AG04449 (cell line): ENCODE measurements around the gene TEKT3.

Source experiments
- CTCF ChIA-PET: fragments of 350-600 bp; formaldehyde crosslinking; extraction: SDS; loops from one replicate; lab custom pipeline; 2021; ENCODE audit warnings: antibody characterized with exemption; lab: Yijun Ruan, JAX
- POLR2A ChIA-PET: fragments of 400-600, 350-600 bp; formaldehyde crosslinking; extraction: SDS; loops from one replicate; lab custom pipeline; 2020; ENCODE audit warnings: antibody characterized with exemption, inconsistent platforms; lab: Yijun Ruan, JAX
- DNase-seq: peaks from one replicate; pipeline ENCODE4 v3.0.0-alpha.2; 2010; ENCODE audit warnings: low read depth, low spot score
- H3K4me3 ChIP-seq: 2 replicates; pipeline ENCODE4 v1.5.1; 2011; ENCODE audit warnings: low read depth, mild to moderate bottlenecking, control low read depth, low read length
- TF ChIP-seq, protein P1 (sequence below): IDR thresholded peaks from one replicate; pipeline ENCODE4 v1.5.1; 2011; ENCODE audit warnings: mild to moderate bottlenecking, moderate library complexity, low read length, control low read depth, inconsistent platforms; ENCODE audit not compliant: insufficient read depth; ENCODE audit errors: missing control alignments

Gene TEKT3

GRCh38 chr17:15348021-15348420, 6.6 kb upstream of the TEKT3 start:
- ChIA-PET POLR2A (no interaction called here), CTCF (no interaction called here)
- TF ChIP-seq, protein P1, sequence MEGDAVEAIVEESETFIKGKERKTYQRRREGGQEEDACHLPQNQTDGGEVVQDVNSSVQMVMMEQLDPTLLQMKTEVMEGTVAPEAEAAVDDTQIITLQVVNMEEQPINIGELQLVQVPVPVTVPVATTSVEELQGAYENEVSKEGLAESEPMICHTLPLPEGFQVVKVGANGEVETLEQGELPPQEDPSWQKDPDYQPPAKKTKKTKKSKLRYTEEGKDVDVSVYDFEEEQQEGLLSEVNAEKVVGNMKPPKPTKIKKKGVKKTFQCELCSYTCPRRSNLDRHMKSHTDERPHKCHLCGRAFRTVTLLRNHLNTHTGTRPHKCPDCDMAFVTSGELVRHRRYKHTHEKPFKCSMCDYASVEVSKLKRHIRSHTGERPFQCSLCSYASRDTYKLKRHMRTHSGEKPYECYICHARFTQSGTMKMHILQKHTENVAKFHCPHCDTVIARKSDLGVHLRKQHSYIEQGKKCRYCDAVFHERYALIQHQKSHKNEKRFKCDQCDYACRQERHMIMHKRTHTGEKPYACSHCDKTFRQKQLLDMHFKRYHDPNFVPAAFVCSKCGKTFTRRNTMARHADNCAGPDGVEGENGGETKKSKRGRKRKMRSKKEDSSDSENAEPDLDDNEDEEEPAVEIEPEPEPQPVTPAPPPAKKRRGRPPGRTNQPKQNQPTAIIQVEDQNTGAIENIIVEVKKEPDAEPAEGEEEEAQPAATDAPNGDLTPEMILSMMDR = no peak
- DNase-seq = no peak
- no peak overlapping the region for H3K4me3 ChIP-seq

DNA sequence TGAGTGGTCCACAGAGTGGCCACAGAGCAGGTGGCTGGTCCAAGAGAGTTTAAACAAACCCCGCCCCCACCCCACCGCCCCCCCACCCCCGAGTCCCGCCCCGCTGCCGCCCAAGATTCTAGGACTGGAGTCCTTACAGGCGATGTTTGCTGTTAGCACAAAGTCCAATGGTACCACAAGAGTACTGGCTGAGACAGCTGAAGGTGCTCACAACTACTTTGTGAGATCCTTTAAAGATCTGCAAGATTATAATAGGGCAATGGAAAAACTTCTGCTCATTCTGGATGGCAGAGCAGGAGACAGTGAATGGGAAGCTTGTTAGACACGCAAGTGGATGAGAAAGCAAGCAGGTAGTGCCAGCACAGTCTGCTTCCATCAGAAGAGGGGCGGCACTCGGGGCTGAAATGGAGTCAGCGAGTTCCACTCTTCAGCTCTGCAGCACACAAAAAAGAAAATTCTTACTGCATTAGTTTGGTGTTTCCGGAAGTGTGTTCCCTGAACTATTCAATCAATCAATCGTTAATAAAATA, 4.7 kb upstream of the TEKT3 start:
- CTCF ChIA-PET = no interaction called here
- DNase-seq = no peak

DNA sequence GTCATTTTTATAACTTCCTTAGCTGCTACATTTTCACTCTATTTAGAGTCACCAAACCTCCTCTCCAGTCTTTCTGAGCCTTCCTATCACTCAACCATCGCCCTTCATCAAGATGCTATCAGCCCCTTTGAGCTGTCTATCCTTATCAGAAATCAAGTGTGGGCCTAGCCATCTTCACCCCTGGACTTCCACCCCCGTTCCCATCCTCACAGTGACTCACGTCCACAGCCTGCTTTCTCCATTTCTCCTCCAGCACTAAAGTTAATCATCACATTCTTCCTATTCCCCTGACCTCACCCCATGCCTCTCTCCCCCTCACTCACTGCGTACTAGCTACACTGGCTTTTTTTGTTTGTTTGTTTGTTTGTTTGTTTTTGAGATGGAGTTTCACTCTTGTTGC, 2.4 kb upstream of the TEKT3 start:
- DNase-seq = no peak
- TF ChIP-seq, protein P1 = no peak
- ChIA-PET CTCF (interaction anchor here (2.1 kb wide), 1 partner anchor 9 kb away, joined by 5 read pairs; no protein-coding TSS in a partner anchor), POLR2A (no interaction called here)
- H3K4me3 ChIP-seq = no peak overlapping the region

More for the DNA sequence above, 4.7 kb upstream of the TEKT3 start:
- H3K4me3 ChIP-seq = no peak overlapping the region
- POLR2A ChIA-PET = no interaction called here
- TF ChIP-seq, protein P1 = no peak

DNA sequence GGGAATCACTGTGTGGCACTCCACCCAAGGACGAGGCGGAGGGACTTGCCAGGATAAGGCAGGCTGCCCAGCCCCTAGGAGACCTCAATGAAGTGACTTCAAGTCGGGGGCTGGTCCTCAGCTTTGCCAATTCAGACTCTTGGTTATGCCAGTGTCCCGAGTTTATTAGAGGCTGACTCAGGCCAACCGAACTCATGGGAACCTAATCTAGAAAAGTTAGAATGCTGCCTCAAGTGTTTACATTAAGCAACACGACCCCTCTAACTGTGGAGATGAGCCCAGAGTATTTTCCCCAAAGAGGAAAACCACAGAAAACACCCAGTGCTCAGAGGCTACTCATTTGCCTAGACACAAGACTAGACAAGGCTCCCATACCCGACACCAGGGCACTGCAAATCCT, 1.1 kb upstream of the TEKT3 start:
- ChIA-PET POLR2A (no interaction called here), CTCF (interaction anchor here (1.0 to 2.1 kb wide), 2 partner anchors 11 to 115 kb away, joined by 3 to 5 read pairs; no protein-coding TSS in a partner anchor)
- DNase-seq = no peak
- TF ChIP-seq, protein P1 = no peak
- no peak overlapping the region for H3K4me3 ChIP-seq

- DNase-seq = no peak
- TF ChIP-seq, protein P1 = no peak
- POLR2A ChIA-PET = no interaction called here
- H3K4me3 ChIP-seq = peak overlapping the region; percentile 57; the same call in 1 of the 2 replicates
- CTCF ChIA-PET = interaction anchor here (0.6 to 1.0 kb wide), 2 partner anchors 115 to 181 kb away, joined by 3 read pairs; no protein-coding TSS in a partner anchor
Measured at GRCh38 chr17:15341966-15342365, 569 bp upstream of the TEKT3 start.

DNA sequence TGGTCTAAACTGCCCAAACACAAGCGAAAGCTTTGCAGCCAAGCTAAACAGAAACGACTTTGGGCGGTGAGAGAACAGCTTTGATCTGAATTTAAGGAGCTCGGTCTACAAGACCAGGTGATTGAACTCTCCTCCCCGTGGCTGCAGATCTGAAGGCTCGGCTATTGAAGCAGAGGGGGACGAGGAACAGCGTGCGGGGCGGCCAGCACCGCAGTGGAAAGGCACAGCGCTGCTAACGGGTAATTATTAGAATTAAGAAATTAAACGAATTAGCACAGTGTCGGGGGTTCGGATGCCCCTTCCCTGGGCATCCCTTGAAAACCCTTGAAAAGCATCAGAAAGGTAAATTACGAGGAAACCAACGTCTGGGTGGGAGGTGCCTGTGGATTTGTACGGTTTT, 431 bp downstream of the TEKT3 start:
- POLR2A ChIA-PET = no interaction called here
- TF ChIP-seq, protein P1 = no peak
- CTCF ChIA-PET = no interaction called here
- peak overlapping the region; percentile 57 for H3K4me3 ChIP-seq
- no peak for DNase-seq
